HS-5 (cell line): ENCODE data around the gene CD59.
"Not testable (repeated sequence)": the region's sequence is repeated elsewhere in the genome, so short reads cannot be mapped to it uniquely, and the experiment has no call there.

Experiments used
- DNase-seq: peaks from one replicate; pipeline ENCODE4 v3.0.0-alpha.2; 2012; ENCODE audit warnings: low read depth

CD59 gene

GRCh38 chr11:33713151-33713855 is 22.9 kb downstream of the CD59 start:
- no peak for DNase-seq

- no peak for DNase-seq
Observed at GRCh38 chr11:33712436-33712835, 23.8 kb downstream of the CD59 start.

GRCh38 chr11:33709466-33709865 is 26.8 kb downstream of the CD59 start:
- DNase-seq: no peak

- DNase-seq: no peak
Observed at GRCh38 chr11:33708985-33709384, 27.2 kb downstream of the CD59 start.

- DNase-seq: not testable (repeated sequence)
Observed at GRCh38 chr11:33707831-33708230, 28.4 kb downstream of the CD59 start.

GRCh38 chr11:33706966-33707365 is 29.3 kb downstream of the CD59 start:
- no peak for DNase-seq

- no peak for DNase-seq
Observed at GRCh38 chr11:33706546-33706945, 29.7 kb downstream of the CD59 start.

- no peak for DNase-seq
Observed at GRCh38 chr11:33704240-33705002, 31.8 kb downstream of the CD59 start.

- no peak for DNase-seq
Observed at GRCh38 chr11:33703788-33704187, 32.4 kb downstream of the CD59 start.

- no peak for DNase-seq
Observed at GRCh38 chr11:33703234-33703633, 33.0 kb downstream of the CD59 start.

GRCh38 chr11:33701302-33702230 is 34.7 kb downstream of the CD59 start:
- DNase-seq: peak; percentile 57

GRCh38 chr11:33700502-33701271 is 35.5 kb downstream of the CD59 start, which contains the start of gene C11orf91:
Gene C11orf91, minus strand, starts transcription at chr11:33700826. Its CDS starts 86 bp downstream, at chr11:33700740.
- DNase-seq: peak; percentile 81

GRCh38 chr11:33700063-33700501 is 36.1 kb downstream of the CD59 start:
- no peak for DNase-seq

GRCh38 chr11:33699515-33700062 is 36.6 kb downstream of the CD59 start:
- DNase-seq: no peak

- DNase-seq: no peak
Observed at GRCh38 chr11:33698921-33699320, 37.3 kb downstream of the CD59 start.

GRCh38 chr11:33697997-33698396 is 38.2 kb downstream of the CD59 start:
- no peak for DNase-seq

- DNase-seq: no peak
Observed at GRCh38 chr11:33696931-33697638, 39.1 kb downstream of the CD59 start.

- DNase-seq: no peak
Observed at GRCh38 chr11:33696411-33696810, 39.8 kb downstream of the CD59 start.

- no peak for DNase-seq
Observed at GRCh38 chr11:33695051-33695566, 41.1 kb downstream of the CD59 start.

GRCh38 chr11:33694346-33695050 is 41.7 kb downstream of the CD59 start:
- DNase-seq: no peak
